ENCODE results near the gene SLC41A1. TPM values are rescaled to one million over a fixed set of nuclear protein-coding genes. Genes with fewer than 3 reads are reported as not detected.
"Not testable (repeated sequence)": the region's sequence is repeated elsewhere in the genome, so short reads cannot be mapped to it uniquely, and the experiment has no call there.

Gene SLC41A1
- total and polyA plus RNA-seq, 4 donors, result 28.2 to 131 (median 68.1) TPM

GRCh38 chr1:205824180-205824579 lies 11.2 kb upstream of the SLC41A1 start:
- WGBS (ENCODE audit: insufficient coverage), result 100% methylated on average over 3 of the region's 5 CpGs
- Histone ChIP-seq H3K4me1 (ENCODE audit: control insufficient read depth, insufficient read depth, low read length) (peaks cover 16% of the 10 kb centered on the region), H3K36me3 (ENCODE audit: control insufficient read depth, insufficient read depth, low read length) (no peaks in the 10 kb centered on the region)

GRCh38 chr1:205823260-205823659 lies 10.3 kb upstream of the SLC41A1 start:
- H3K27ac ChIP-seq (ENCODE audit: low read depth, low read length); H3K9me3 ChIP-seq (ENCODE audit: control insufficient read depth, insufficient read depth, low read length); H3K4me3 ChIP-seq (ENCODE audit: low read depth, low read length); H3K27me3 ChIP-seq (ENCODE audit: control insufficient read depth, insufficient read depth, low read length); DNase-seq (ENCODE audit: low read depth in 4 of 6, low spot score in 6 of 6); H3K36me3 ChIP-seq (ENCODE audit: control insufficient read depth, insufficient read depth, low read length): not testable (repeated sequence)
- WGBS (ENCODE audit: insufficient coverage), result no CpG with 5 or more reads among the region's 2 CpGs
- peaks cover 16% of the 10 kb centered on the region for H3K4me1 ChIP-seq (ENCODE audit: control insufficient read depth, insufficient read depth, low read length)

More at GRCh38 chr1:205824180-205824579, 11.2 kb upstream of the SLC41A1 start:
- H3K27ac ChIP-seq (ENCODE audit: low read depth, low read length), result no peak overlapping the region
- H3K27me3 ChIP-seq (ENCODE audit: control insufficient read depth, insufficient read depth, low read length), result no peaks in the 10 kb centered on the region
- H3K9me3 ChIP-seq (ENCODE audit: control insufficient read depth, insufficient read depth, low read length), result no peaks in the 10 kb centered on the region
- no peak overlapping the region for H3K4me3 ChIP-seq (ENCODE audit: low read depth, low read length)
- no peak for DNase-seq (ENCODE audit: low read depth in 4 of 6, low spot score in 6 of 6)

GRCh38 chr1:205822397-205822796 lies 9.4 kb upstream of the SLC41A1 start:
- no peaks in the 10 kb centered on the region for H3K9me3 ChIP-seq (ENCODE audit: control insufficient read depth, insufficient read depth, low read length)
- DNase-seq (ENCODE audit: low read depth in 4 of 6, low spot score in 6 of 6), result no peak
- H3K4me3 ChIP-seq (ENCODE audit: low read depth, low read length), result no peak overlapping the region
- no peak overlapping the region for H3K27ac ChIP-seq (ENCODE audit: low read depth, low read length)
- no peaks in the 10 kb centered on the region for H3K27me3 ChIP-seq (ENCODE audit: control insufficient read depth, insufficient read depth, low read length)
- WGBS (ENCODE audit: insufficient coverage), result no CpG with 5 or more reads among the region's 2 CpGs
- H3K4me1 ChIP-seq (ENCODE audit: control insufficient read depth, insufficient read depth, low read length), result peaks cover 11% of the 10 kb centered on the region
- H3K36me3 ChIP-seq (ENCODE audit: control insufficient read depth, insufficient read depth, low read length), result no peaks in the 10 kb centered on the region

GRCh38 chr1:205817988-205818387 lies 5.0 kb upstream of the SLC41A1 start:
- H3K27ac ChIP-seq (ENCODE audit: low read depth, low read length), result no peak overlapping the region
- WGBS (ENCODE audit: insufficient coverage), result no CpG with 5 or more reads among the region's 3 CpGs
- DNase-seq (ENCODE audit: low read depth in 4 of 6, low spot score in 6 of 6), result no peak
- no peaks in the 10 kb centered on the region for H3K9me3 ChIP-seq (ENCODE audit: control insufficient read depth, insufficient read depth, low read length)
- H3K4me1 ChIP-seq (ENCODE audit: control insufficient read depth, insufficient read depth, low read length), result peaks cover 10% of the 10 kb centered on the region
- no peak overlapping the region for H3K4me3 ChIP-seq (ENCODE audit: low read depth, low read length)
- no peaks in the 10 kb centered on the region for H3K27me3 ChIP-seq (ENCODE audit: control insufficient read depth, insufficient read depth, low read length)
- H3K36me3 ChIP-seq (ENCODE audit: control insufficient read depth, insufficient read depth, low read length), result no peaks in the 10 kb centered on the region

- WGBS (ENCODE audit: insufficient coverage), result no CpG with 5 or more reads among the region's 3 CpGs
- H3K4me3 ChIP-seq (ENCODE audit: low read depth, low read length), result no peak overlapping the region
- no peaks in the 10 kb centered on the region for H3K9me3 ChIP-seq (ENCODE audit: control insufficient read depth, insufficient read depth, low read length)
- H3K27me3 ChIP-seq (ENCODE audit: control insufficient read depth, insufficient read depth, low read length), result no peaks in the 10 kb centered on the region
- no peak overlapping the region for H3K27ac ChIP-seq (ENCODE audit: low read depth, low read length)
- no peak for DNase-seq (ENCODE audit: low read depth in 4 of 6, low spot score in 6 of 6)
- H3K4me1 ChIP-seq (ENCODE audit: control insufficient read depth, insufficient read depth, low read length), result peaks cover 11% of the 10 kb centered on the region
- no peaks in the 10 kb centered on the region for H3K36me3 ChIP-seq (ENCODE audit: control insufficient read depth, insufficient read depth, low read length)
Measured at GRCh38 chr1:205817364-205817763, 4.4 kb upstream of the SLC41A1 start.

GRCh38 chr1:205813755-205814058 lies 709 bp upstream of the SLC41A1 start:
- Histone ChIP-seq H3K4me3 (ENCODE audit: low read depth, low read length) (peak overlapping the region; percentile 86), H3K4me1 (ENCODE audit: control insufficient read depth, insufficient read depth, low read length) (peaks cover 44% of the 10 kb centered on the region), H3K27ac (ENCODE audit: low read depth, low read length) (peak overlapping the region; percentile 83), H3K36me3 (ENCODE audit: control insufficient read depth, insufficient read depth, low read length) (peaks cover 15% of the 10 kb centered on the region), H3K9me3 (ENCODE audit: control insufficient read depth, insufficient read depth, low read length) (no peaks in the 10 kb centered on the region), H3K27me3 (ENCODE audit: control insufficient read depth, insufficient read depth, low read length) (no peaks in the 10 kb centered on the region)
- DNase-seq (ENCODE audit: low read depth in 4 of 6, low spot score in 6 of 6), result peak in 1 of 6 donors; percentile 5
- 1% methylated on average over 9 of the region's 14 CpGs for WGBS (ENCODE audit: insufficient coverage)

GRCh38 chr1:205812271-205812877 lies 624 bp downstream of the SLC41A1 start:
- Histone ChIP-seq H3K4me1 (ENCODE audit: control insufficient read depth, insufficient read depth, low read length) (peaks cover 49% of the 10 kb centered on the region), H3K27me3 (ENCODE audit: control insufficient read depth, insufficient read depth, low read length) (no peaks in the 10 kb centered on the region), H3K27ac (ENCODE audit: low read depth, low read length) (peak overlapping the region; percentile 92), H3K9me3 (ENCODE audit: control insufficient read depth, insufficient read depth, low read length) (no peaks in the 10 kb centered on the region), H3K36me3 (ENCODE audit: control insufficient read depth, insufficient read depth, low read length) (peaks cover 18% of the 10 kb centered on the region), H3K4me3 (ENCODE audit: low read depth, low read length) (peak overlapping the region; percentile 86)
- 0% methylated on average over 7 of the region's 16 CpGs for WGBS (ENCODE audit: insufficient coverage)
- DNase-seq (ENCODE audit: low read depth in 4 of 6, low spot score in 6 of 6), result peak in 3 of 6 donors; percentile 40 to 71 (median 62)

- H3K4me3 ChIP-seq (ENCODE audit: low read depth, low read length), result peak overlapping the region; percentile 86
- H3K27ac ChIP-seq (ENCODE audit: low read depth, low read length), result peak overlapping the region; percentile 92
- 36% methylated on average over 1 of the region's 5 CpGs for WGBS (ENCODE audit: insufficient coverage)
- H3K9me3 ChIP-seq (ENCODE audit: control insufficient read depth, insufficient read depth, low read length), result no peaks in the 10 kb centered on the region
- peaks cover 23% of the 10 kb centered on the region for H3K36me3 ChIP-seq (ENCODE audit: control insufficient read depth, insufficient read depth, low read length)
- H3K4me1 ChIP-seq (ENCODE audit: control insufficient read depth, insufficient read depth, low read length), result peaks cover 56% of the 10 kb centered on the region
- H3K27me3 ChIP-seq (ENCODE audit: control insufficient read depth, insufficient read depth, low read length), result no peaks in the 10 kb centered on the region
- DNase-seq (ENCODE audit: low read depth in 4 of 6, low spot score in 6 of 6), result peak in 2 of 6 donors; percentile 32 to 70
Measured at GRCh38 chr1:205811660-205812059, 1.3 kb downstream of the SLC41A1 start.

- DNase-seq (ENCODE audit: low read depth in 4 of 6, low spot score in 6 of 6), result peak in 2 of 6 donors; percentile 52 to 57
- Histone ChIP-seq H3K4me1 (ENCODE audit: control insufficient read depth, insufficient read depth, low read length) (peaks cover 66% of the 10 kb centered on the region), H3K9me3 (ENCODE audit: control insufficient read depth, insufficient read depth, low read length) (no peaks in the 10 kb centered on the region), H3K36me3 (ENCODE audit: control insufficient read depth, insufficient read depth, low read length) (peaks cover 28% of the 10 kb centered on the region), H3K4me3 (ENCODE audit: low read depth, low read length) (peak overlapping the region; percentile 86), H3K27ac (ENCODE audit: low read depth, low read length) (peak overlapping the region; percentile 92), H3K27me3 (ENCODE audit: control insufficient read depth, insufficient read depth, low read length) (no peaks in the 10 kb centered on the region)
- WGBS (ENCODE audit: insufficient coverage), result 73% methylated on average over 9 of the region's 12 CpGs
Measured at GRCh38 chr1:205810448-205811157, 2.4 kb downstream of the SLC41A1 start.

- H3K9me3 ChIP-seq (ENCODE audit: control insufficient read depth, insufficient read depth, low read length), result no peaks in the 10 kb centered on the region
- H3K4me3 ChIP-seq (ENCODE audit: low read depth, low read length), result peak overlapping the region; percentile 86
- H3K27me3 ChIP-seq (ENCODE audit: control insufficient read depth, insufficient read depth, low read length), result no peaks in the 10 kb centered on the region
- 72% methylated on average over 14 of the region's 14 CpGs for WGBS (ENCODE audit: insufficient coverage)
- peaks cover 73% of the 10 kb centered on the region for H3K4me1 ChIP-seq (ENCODE audit: control insufficient read depth, insufficient read depth, low read length)
- H3K27ac ChIP-seq (ENCODE audit: low read depth, low read length), result peak overlapping the region; percentile 92
- DNase-seq (ENCODE audit: low read depth in 4 of 6, low spot score in 6 of 6), result no peak
- peaks cover 35% of the 10 kb centered on the region for H3K36me3 ChIP-seq (ENCODE audit: control insufficient read depth, insufficient read depth, low read length)
Measured at GRCh38 chr1:205809942-205810345, 3.1 kb downstream of the SLC41A1 start.

Data from spinal cord (tissue), 10 donors.